ENCODE measurements around the gene DBP. TPM values are rescaled to one million over a fixed set of nuclear protein-coding genes. Genes with fewer than 3 reads are reported as not detected.
A peak's percentile ranks its signal among the peaks of the same experiment; 100 is the strongest.

Gene DBP
- total and polyA plus RNA-seq, 2 of the 13 experiments (the other 11 are each of a cell fraction or from before 2014, with no cell fraction given): 1.7 to 5.8 TPM

GRCh38 chr19:48637449-48637947, 319 bp upstream of the DBP start (continued):
- TF ChIP-seq GZF1 (CRISPR knock-in tag; IDR thresholded peaks at IDR 0.05) (peak; percentile 66; the same call in 1 of the 2 replicates), ZNF879 (CRISPR knock-in tag; IDR thresholded peaks at IDR 0.05) (peak; percentile 89; the same call in 1 of the 2 replicates), ELF1 (CRISPR knock-in tag; IDR thresholded peaks at IDR 0.05) (0 out of 2 replicates have a peak, but pooled peaks have one; percentile 12), ZNF18 (CRISPR knock-in tag; IDR thresholded peaks at IDR 0.05; ENCODE audit: insufficient replicate concordance) (peak; percentile 43), GRHL1 (CRISPR knock-in tag; conservative IDR thresholded peaks at IDR 0.05) (no peak), ZMYM3 (CRISPR knock-in tag; IDR thresholded peaks at IDR 0.05) (no peak; the same call in 1 of the 2 replicates), PRPF4 (IDR thresholded peaks at IDR 0.05; ENCODE audit: low read depth, low read length, poor library complexity, severe bottlenecking) (no peak), RAD21 (CRISPR knock-in tag; IDR thresholded peaks at IDR 0.05) (no peak), ZNF230 (CRISPR knock-in tag; IDR thresholded peaks at IDR 0.05) (peak; percentile 74; the same call in 1 of the 2 replicates), ZFYVE20 (CRISPR knock-in tag; IDR thresholded peaks at IDR 0.05; ENCODE audit: borderline replicate concordance, low read depth) (0 out of 2 replicates have a peak, but pooled peaks have one; percentile 28), HDAC1 (CRISPR knock-in tag; IDR thresholded peaks at IDR 0.05) (peak; percentile 72), FOXC1 (CRISPR knock-in tag; IDR thresholded peaks at IDR 0.05; ENCODE audit: borderline replicate concordance) (no peak; the same call in 1 of the 2 replicates), MBD4 (IDR thresholded peaks at IDR 0.05; ENCODE audit: borderline replicate concordance, low read length) (no peak), ZBTB8A (CRISPR knock-in tag; IDR thresholded peaks at IDR 0.05; ENCODE audit: borderline replicate concordance, low read depth) (peak; percentile 97), KLF16 (CRISPR knock-in tag; IDR thresholded peaks at IDR 0.05) (peak; percentile 63 to 89; a peak in 3 of 4 replicates), ZNF816 (CRISPR knock-in tag; IDR thresholded peaks at IDR 0.05; ENCODE audit: borderline replicate concordance) (0 out of 2 replicates have a peak, but pooled peaks have one; percentile 81), ZNF580 (CRISPR knock-in tag; IDR thresholded peaks at IDR 0.05; ENCODE audit: borderline replicate concordance, low read depth) (peak; percentile 33; the same call in 1 of the 2 replicates), PHF8 (CRISPR knock-in tag; IDR thresholded peaks at IDR 0.05) (no peak), RFX3 (CRISPR knock-in tag; IDR thresholded peaks at IDR 0.05) (no peak), SIN3A (IDR thresholded peaks at IDR 0.05; ENCODE audit: borderline replicate concordance, low read depth, low read length) (0 out of 2 replicates have a peak, but pooled peaks have one; percentile 18), IRF2 (CRISPR knock-in tag; IDR thresholded peaks at IDR 0.05) (peak; percentile 38; the same call in 1 of the 2 replicates)

All from HepG2 (cell line).